NCI-H2107 treated with DMSO at 0.1 percent for 48 hours (cell line): ENCODE measurements around the gene ATP5ME.

Experiments used
- DNase-seq: peaks from one replicate; lab custom pipeline; 2025; ENCODE audit not compliant: unreplicated experiment; lab: John Stamatoyannopoulos, UW

ATP5ME gene

DNA sequence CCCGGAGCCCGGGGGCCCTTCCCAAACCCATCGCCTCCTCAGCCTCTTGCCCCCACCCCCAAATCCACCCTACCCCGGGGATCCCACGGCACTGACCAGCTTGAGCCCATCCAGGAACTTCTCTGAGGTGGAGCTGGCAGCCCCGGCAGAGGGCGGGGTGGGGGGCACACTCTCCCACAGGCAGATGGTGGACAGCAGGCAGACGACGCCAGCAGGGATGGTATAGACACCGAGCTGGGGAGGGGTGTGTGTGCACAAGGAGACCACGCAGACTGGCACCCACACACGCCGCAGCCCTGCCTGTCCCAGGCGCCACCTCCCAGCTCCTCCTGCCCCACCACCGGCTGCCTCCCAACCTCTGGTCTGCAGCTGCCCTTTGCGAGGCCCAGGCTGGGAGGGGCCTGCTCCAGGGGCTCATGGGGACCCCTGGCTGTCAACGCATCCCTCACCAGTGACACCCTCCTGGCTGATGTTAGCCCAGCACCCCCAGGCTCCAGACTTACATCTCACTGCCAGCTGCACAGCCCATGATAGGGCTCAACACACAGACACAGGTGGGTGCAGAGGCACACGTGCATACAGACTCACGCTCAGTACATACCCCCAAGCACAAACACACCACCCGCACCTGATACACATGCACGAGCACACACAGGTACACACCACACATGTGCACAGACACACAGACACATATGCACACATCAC is 10.7 kb upstream of the ATP5ME start:
- DNase-seq, result no peak

DNA sequence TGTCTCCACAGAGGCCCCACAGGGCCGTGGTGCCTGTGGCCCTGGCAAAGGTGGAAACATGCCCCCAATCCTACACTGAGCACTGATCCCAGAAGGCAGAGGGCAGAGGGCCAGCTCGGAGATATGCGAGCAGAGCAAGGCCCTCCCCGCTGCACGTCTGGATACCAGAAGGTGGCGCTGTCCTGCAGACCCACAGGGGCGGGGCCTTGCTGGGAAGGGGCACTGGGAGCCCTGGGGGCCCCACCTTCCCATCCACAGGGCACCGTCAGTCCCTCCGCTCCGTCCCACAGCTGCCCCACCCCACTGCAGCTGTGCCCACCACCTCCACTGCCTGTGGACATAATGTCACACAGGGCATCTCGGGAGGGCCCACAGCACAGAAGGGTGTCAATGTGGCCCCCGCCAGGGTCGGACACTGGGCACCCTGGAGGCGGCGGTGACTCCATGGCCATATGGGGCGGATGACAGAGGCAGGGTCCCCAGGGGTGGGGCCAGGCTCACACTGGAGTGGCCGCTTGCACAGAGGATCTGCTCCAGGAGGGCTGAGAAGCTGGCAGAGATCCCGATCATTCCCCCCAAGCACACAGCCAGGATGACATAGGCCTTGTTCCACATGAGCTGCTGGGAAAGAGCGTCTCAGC is 10.0 kb upstream of the ATP5ME start:
- no peak for DNase-seq

DNA sequence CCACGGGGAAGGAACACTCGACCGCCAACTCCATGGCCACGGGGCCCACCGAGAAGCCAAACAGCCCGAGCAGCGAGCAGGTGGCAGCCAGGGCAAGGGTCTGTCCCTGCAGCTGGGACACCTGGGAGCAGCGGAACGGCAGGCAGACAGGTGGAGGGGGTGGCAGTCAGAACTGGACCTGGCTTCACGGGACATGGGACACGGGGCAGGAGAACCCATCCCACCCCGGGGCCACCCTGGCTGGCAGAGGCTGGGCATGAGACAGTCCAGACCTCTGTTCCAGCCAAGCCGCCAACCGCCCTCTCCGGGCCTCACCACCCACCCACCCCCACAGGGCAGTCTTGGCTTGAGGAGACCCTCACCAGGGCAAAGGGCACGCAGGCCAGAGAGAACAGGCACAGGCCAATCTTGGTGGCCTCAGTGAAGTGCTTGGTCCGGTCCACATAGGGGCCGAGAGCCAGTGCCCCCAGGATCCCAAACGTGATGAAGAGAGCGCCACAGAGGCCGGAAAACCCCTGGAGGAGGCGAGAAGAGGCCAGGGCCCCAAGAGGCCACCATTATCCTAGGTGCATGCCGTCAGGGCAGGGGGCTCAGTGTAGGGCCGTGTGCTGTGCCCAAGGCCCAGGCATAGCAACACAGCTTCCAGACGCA is 9.3 kb upstream of the ATP5ME start:
- DNase-seq, result no peak

DNA sequence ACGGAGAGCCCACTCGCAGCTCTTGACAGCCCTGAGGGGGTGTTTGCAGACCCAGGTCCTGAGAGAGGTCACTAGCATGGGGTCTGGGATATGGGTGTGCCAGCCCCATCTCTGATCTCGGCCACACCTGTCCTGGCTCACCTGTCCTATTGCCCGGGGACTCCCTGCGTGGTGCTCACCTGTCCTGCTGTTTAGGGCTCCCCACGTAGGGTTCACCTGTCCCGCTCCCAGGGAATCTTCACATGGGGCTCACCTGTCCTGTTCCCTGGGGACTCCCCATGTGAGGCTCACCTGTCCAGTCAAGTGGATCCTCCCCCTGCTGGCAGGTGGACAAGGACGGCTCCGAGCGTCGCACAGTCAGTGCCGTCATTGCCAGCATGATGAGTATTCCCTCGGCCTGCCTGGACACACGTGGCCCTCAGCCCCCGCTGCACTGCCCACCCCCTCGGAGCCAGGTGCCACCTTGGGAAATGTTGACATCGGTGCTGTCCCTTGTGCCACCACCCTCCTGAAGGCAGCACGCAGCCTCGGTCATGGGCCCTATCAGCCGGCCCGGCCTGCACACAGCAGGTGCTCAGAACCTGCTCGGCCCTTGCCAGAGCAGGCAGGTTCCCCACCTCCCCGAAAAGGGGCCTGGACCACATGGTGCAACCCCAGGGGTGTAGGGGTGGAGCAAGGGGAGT is 8.6 kb upstream of the ATP5ME start:
- no peak for DNase-seq

DNA sequence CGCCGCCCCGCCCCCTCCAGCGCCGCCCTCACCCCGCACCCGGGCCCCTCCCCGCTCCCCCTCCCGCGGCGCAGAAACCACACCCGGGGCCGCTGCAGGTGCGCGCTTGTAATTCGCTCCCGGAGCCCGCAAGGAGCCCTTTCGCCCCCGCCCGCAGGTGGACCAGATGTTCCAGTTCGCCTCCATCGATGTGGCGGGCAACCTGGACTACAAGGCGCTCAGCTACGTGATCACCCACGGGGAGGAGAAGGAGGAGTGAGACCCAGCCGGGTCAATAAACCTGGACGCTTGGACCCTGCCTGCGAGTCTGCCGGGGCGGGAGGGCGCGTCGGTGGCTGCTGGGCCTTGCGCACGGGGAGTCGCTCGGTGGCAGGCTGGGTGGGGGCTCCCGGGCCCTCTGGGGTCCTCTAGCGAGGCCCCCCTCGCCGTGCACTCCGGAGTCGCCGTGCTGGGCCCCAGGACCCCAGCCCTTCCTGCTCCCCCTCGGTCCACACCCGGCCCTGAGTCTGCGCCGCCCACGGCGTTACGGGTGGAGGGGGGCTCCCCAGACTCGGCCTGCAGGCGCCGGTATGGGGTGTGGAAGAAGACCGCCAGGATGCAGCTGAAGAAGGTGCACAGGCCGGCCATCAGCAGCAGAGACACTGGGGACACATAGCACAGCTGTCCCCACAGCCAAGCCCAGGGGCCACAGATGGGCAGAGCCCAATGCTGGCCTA is 7.8 kb upstream of the ATP5ME start:
- DNase-seq, result no peak

DNA sequence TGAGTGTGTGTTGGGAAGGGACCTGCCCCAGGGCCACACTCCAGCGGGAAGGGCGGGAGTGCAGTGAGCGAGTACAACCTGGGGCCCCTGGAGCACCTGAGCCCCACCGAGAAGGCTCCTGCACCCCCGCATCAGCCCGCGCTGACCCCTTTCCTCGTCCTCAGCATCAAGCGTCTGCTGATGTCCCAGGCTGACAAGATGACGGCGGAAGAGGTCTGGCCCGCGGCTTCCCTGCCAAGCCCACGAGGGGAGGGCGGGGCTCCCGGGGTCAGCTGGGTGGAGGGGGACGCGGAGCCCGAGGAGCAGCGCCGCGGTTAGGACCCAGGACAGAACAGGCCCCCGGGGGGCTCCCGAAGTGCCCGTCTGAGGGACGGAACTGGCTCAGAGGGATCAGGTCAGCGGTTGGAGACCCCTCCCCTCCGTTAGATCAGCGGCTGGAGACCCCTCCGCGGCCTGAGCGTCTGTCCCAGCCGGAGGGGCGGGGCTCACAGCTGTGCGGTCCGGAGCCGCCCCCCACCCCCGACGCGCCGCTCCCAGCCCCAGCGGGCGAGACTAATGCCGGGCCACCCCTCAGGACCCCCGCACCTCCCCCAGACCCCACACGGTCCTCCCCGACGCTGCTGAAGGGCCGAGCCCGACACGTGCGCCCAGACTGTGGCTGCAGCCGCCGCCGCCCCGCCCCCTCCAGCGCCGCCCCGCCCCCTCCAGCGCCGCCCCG is 7.0 kb upstream of the ATP5ME start:
- no peak for DNase-seq

DNA sequence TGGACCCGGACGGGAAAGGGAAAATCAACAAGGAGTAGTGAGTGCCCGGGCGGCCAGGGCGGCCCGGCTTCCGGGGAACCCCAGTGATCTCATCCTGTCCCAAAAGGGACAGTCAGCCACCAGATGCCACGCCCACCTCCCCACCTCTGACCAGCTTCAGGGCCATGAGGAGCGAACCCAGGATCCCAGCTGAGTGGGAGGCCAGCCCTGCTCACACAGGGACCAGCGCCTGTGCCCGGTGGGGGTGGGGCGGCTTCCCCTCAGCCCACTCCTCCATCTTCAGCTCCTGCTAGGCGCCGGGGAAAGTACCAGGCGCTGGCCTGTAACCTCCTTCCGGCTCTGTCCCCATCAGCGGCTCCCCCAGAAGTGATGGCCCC is 6.5 kb upstream of the ATP5ME start:
- DNase-seq, result no peak

DNA sequence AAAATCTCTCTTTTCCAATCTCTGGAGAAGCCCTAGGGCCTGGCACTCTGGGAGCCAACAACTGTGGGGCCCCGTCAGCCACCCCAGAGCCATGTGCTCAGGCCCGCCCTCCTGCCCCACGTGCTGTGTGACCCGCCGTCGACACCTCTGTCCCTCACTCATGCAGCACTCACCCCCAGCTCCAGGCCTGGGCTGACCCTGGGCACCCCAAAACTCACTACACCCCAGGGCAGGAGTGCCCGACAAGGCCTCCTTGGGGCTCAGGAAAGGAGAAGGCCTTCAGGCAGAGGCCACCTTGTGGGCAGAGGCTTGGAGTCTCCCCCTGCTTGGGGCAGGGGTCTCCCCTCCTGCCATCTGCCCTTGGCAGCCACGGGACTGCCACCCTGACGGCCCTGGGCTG is 6.0 kb upstream of the ATP5ME start:
- DNase-seq, result no peak

DNA sequence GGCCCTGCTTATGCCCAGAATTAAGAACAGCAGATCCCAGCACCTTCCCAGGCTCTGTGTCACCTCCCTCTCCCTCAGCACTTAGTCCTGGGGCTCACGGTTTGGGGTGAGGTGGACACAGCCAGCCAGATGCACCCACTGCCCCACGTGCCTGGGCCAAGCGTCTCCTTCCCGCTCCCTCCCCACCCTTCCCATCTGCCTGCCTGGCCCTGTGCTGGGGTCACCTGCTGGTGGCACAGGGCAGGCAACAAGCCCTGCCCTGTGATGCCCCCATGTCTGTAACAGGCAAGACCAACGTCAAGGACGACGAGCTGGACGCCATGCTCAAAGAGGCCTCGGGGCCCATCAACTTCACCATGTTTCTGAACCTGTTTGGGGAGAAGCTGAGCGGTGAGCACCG is 5.6 kb upstream of the ATP5ME start:
- no peak for DNase-seq

DNA sequence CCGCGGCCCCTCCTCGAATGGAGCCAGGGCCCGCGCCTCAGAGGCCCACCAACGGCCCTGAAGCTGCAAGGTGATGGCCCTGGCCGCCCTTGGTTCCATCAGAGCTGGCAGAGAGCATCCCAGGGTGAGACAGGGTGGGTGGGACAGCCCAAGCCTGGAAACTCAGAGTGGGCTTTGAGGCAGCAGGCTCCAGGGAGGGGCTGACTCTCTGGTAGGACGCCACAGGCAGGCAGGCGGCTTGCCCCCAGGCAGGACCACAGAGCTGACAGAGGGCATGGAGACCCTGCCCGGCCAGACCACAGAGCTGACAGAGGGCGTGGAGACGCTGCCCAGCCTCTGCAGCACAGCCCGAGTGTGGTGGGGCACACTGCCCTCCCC is 5.0 kb upstream of the ATP5ME start:
- no peak for DNase-seq

DNA sequence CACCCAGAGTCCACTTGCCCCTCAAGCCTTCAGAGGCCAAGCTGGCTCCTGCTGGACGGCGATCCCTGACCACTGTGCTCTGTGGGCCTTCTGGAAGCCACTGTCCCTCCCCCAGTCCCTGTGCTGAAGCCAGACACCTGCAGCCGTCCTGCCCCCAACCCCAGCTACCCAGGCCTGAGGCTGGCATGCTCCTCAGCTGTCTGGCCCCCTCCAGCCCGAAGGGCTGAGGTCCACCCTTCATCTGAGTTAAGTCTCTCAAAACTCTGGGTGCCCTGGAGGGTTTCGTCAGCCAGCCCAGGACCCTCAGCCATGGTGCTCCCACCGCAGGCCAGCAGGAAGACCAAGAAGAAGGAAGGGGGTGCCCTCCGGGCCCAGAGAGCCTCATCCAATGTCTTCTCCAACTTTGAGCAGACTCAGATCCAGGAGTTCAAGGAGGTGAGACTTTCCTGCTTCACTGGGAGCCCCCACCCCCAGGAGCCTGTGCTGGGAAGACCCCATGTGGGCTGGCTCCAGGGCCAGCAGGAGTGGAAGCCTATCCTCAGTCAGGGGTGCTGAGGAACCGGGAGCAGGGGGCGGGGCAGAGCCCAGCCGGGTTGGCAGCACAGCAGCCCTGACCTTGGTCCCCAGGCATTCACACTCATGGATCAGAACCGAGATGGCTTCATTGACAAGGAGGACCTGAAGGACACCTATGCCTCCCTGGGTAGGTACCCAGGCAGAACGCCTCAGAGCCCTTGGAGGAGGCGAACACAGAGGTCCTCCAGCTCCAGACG is 4.4 kb upstream of the ATP5ME start:
- no peak for DNase-seq

DNA sequence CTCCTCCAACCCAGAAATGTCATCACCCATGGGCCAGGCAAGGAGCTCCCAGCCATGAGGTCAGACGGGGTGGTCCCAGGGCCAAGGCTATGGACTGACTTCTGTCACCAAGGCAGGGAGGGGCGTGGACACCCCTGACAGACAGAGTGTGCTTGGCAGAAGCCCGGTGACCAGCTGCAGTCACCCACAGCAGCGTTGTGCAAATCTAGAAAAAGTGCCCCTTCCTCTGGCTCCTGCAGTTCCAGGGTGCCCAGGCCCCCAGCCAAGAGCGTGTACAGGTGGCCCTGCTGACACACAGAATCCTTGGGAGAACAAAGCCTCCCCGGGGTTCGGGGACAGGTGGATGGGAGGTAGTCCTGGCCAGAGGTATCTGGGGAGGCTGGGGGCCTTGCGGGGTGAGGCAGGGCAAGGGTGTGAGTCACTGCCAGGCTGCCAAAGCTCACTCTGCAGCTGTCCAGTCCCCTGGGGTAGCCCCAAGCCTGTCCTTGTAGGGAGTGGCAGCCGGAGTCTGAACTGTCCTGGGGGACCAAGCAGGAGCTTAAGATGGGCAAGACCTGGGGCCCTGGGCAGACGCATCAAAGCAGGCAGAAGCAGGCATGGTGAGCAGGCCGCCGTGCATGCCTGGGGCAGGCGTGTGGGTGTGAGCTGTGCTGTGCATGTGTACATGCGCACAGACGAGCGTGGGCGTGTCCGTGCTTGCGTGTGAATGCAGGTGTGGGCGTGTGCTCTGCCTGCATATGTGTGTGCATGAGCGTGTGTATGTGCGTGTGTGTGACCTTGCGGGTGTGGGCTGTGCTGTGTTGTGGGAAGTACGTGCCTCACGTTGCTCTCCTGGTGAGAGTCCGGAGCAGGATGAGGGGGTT is 3.6 kb upstream of the ATP5ME start:
- DNase-seq, result no peak

DNA sequence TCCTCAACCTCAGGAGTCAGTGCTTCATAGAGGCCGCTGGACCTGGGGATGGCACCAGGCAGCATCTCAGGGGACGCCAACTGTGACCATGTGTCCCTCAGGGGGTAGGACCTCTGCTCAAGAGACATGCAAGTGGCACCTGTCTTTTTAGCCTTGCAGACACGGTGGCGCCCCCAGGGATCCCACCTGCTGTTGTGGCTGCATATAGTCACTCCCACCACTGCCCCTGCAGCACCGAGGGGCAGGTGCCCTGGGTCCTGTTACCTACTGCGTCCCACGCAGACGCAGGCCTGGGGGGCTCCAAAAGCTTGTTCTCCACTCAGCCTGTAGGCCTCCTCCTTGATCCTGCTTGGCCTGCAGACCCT is 2.8 kb upstream of the ATP5ME start:
- DNase-seq, result no peak

DNA sequence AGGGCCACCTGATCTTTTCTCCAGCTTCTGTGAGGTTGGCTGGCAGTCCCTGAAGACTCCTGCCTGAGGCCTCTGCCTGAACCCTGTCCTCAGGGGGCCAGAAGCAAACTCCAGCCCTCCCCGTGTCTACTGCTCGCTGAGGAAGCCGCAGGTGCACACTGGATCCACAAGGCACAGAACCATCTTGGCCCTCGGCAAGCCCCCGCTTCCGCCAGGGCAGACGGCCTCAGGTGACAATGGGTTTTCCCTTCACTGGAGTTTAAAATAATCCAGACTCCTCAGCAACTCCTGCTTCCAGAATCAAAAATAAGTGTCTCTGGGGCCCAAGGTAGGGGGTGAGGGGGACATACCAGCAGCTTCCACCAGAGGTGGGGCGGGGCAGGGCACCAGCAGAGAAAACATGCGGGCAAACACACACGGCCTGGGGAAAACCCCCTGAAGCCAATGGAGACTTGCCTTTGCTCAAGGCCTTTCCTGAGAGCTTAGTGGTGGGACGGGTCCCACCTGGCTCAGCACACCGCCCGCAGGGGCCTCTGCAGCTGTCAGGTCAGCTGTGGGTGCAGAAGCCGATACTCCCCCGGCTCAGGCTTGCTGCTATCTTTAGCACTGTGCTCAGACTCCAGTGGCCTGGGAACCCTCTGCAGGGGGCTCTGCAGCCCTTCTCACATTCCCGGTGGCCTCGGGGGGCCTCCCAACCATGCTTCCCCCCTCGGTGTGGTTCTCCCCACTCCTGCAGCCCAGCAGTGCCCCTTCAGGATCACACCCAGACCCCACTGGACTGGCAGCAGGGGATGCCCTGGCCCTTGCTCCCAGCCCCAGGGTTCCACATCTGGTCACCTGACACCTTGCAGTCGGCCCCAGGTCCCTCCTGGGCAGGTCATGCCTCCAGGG is 2.1 kb upstream of the ATP5ME start:
- DNase-seq, result no peak

DNA sequence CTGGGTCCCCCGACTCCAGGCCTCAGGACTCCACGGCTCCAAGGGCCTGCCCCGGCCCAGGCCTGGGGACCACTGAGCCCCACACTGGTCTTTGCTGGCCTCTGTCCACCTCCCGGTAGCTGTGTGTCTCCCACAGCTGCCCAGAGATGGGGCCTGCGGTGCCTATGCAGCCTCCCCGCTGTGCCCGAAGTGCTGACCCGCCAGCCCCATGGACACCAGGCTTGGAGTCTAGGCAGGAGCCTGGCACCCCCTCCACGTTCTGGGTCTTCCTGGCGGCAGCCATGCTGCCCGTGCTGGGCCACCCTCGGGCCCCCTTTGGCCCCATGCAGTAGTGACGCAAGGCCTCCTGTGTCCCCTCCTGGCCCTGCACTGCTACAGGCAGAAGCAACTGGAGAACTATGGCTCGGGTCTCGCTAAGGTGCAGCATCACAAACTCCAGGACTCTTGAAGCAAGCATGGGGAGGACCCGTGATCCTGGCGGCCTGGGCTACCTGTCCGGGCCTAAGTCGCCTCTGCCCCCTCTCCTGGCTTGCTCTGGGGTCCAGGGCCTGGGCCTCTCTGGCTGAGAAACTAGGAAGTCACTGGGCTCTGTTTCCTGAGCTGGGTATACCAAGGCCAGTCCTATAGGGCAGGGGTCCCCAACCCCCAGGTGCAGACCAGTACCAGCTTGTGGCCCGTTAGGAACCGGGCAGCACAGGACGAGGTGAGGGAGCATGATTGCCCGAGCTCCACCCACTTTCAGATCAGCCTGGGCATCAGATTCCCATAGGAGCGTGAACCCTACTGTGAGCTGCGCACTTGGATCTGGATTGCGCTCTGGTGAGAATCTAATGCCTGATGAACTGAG is 1.2 kb upstream of the ATP5ME start:
- no peak for DNase-seq

DNA sequence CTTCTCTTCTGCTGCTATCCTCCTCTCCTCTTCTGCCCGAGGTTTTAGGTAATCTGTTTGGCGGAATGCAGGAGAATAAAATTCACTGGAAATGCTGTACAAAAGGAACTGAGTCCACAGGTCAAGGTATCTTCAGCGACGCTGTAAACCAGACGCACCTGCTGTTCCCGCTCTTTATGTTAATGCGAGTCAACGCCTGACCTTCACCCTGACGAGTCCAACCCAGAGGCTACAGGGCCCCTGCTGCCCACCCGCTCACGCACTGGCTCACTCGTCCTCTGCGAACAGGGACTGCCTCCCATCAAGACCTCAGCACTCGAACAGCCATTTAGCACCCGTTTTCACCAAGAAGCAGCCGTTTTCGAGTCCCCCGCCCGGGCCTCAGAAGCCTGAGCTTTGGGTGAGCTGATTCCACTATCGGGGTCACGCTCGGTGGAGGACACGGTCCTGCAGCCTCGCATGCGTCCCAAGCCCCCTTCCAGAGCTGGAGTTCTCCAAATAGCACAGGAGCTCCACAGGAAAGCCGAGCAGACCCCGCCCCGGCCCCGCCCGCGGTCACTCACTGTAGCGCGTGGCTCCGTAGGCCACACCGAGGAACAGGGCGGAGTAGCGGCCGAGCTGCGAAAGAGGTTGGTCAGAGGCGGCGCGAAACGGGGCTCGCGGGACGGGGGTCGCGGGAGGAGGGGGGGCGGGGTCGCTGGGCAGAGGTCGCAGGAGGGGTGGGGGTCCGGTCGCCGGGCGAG is 556 bp downstream of the ATP5ME start:
- DNase-seq, result no peak

DNA sequence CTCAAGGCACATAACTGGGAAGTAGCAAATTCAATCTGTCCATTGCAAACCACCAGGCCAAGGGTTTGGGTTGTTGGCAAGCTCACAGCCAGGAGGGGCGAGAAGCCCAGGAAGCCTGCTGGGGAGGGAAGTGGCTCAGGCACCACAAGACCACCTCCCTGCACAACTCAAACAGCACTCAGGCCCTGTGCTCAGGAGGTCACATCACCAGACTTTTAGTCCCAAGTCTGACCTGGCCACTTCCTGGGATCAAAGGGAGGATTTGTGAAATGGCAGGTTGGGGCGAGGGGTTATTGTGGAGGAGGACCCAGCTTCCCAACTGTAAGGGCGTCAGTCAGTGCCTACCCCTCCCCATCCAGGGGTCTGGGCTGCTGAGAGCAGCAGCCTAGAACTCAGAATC is 2.3 kb downstream of the ATP5ME start:
- DNase-seq, result no peak
